ENCODE measurements around the gene SMIM29.
A peak's percentile ranks its signal among the peaks of the same experiment; 100 is the strongest.

SMIM29 gene

DNA sequence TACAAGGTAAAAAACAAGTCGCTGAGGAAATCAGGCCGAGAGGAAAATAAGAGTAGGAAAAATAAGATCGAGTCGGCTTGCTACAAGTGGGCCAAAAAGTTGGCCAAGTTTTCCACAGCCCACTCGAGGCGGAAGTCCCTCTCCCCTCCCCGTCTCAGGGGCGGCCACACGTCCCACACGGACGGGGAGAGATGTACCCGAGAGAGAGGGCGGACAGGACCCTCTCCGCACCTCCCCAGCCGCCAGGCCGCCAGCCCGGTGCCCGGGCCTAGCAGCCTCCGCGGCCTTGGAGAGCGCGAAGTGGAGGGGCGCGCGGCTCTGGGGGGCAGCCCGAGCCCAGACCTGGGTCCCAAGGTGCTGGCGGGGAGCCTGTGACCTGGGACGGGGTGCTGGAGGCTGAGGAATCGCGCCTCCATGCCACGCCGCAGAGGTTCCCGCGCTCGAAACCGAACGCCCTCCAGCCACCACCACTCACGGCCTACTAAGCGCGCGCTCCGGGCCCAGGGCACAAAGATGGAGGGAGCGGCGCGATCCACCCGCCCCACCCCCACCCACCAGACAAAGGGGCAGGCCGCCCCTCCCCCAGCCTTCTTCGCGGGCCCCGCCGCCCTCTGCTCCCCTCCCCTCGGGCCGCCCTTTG lies 14.0 kb downstream of the SMIM29 start:
- no peak overlapping the region for H3K4me3 ChIP-seq
- no peak for TF ChIP-seq Cebpa-rat (IDR thresholded peaks at IDR 0.05)
- peak overlapping the region in 6 of 11 experiments; percentile 29 to 100 (median 94); a peak in 7 of 22 replicates for H3K4me2 ChIP-seq
- H3K9me3 ChIP-seq (replicated peaks in 1 of 11) = no peaks in the 10 kb centered on the region
- H3K4me1 ChIP-seq = peaks cover 25 to 53% (median 38%) of the 10 kb centered on the region in 10 experiments
- H3K36me3 ChIP-seq = peaks cover 0 to 14% (median 9%) of the 10 kb centered on the region in 11 experiments; a peak in 17 of 22 replicates
- peak overlapping the region in 9 of 11 experiments; percentile 96 to 99 (median 99); a peak in 18 of 22 replicates for H3K27ac ChIP-seq
- H4K20me1 ChIP-seq = peaks cover 13 to 23% (median 18%) of the 10 kb centered on the region in 11 experiments; a peak in 21 of 22 replicates
- no peaks in the 10 kb centered on the region for H3K27me3 ChIP-seq
- H3K9ac ChIP-seq = peak overlapping the region in 8 of 11 experiments; percentile 97 to 100 (median 99); a peak in 13 of 22 replicates

GRCh38 chr6:34233867-34234266 lies 14.9 kb downstream of the SMIM29 start:
- H3K9me3 ChIP-seq (replicated peaks in 1 of 11) = no peaks in the 10 kb centered on the region
- peaks cover 16 to 51% (median 35%) of the 10 kb centered on the region in 10 experiments for H3K4me1 ChIP-seq
- H3K4me2 ChIP-seq = no peak overlapping the region
- no peaks in the 10 kb centered on the region for H3K27me3 ChIP-seq
- peaks cover 4 to 14% (median 9%) of the 10 kb centered on the region in 11 experiments; a peak in 19 of 22 replicates for H4K20me1 ChIP-seq
- peak overlapping the region in 8 of 11 experiments; percentile 28 to 99 (median 99); a peak in 11 of 22 replicates for H3K27ac ChIP-seq
- TF ChIP-seq Cebpa-rat (IDR thresholded peaks at IDR 0.05) = no peak
- H3K36me3 ChIP-seq = peaks cover 0 to 5% (median 0%) of the 10 kb centered on the region in 11 experiments; a peak in 7 of 22 replicates
- 0 out of 22 replicates have a peak overlapping the region, but pooled peaks of 2 of the 11 experiments have one; percentile 1 to 24 for H3K9ac ChIP-seq
- no peak overlapping the region for H3K4me3 ChIP-seq

- Histone ChIP-seq H3K9me3 (replicated peaks in 1 of 11) (peaks cover 0 to 3% (median 0%) of the 10 kb centered on the region in 11 experiments; a peak in 2 of 22 replicates), H3K9ac (no peak overlapping the region), H3K4me3 (no peak overlapping the region), H4K20me1 (peaks cover 0 to 5% (median 0%) of the 10 kb centered on the region in 11 experiments; a peak in 6 of 22 replicates), H3K36me3 (no peaks in the 10 kb centered on the region), H3K4me1 (peaks cover 17 to 56% (median 38%) of the 10 kb centered on the region in 10 experiments), H3K27ac (no peak overlapping the region), H3K27me3 (no peaks in the 10 kb centered on the region), H3K4me2 (peak overlapping the region in 1 of 11 experiments; percentile 7; a peak in 1 of 22 replicates)
- no peak for TF ChIP-seq Cebpa-rat (IDR thresholded peaks at IDR 0.05)
These were observed 15.9 kb downstream of the SMIM29 start for GRCh38 chr6:34232901-34233300.

- Histone ChIP-seq H3K9ac (no peak overlapping the region), H3K36me3 (no peaks in the 10 kb centered on the region), H4K20me1 (no peaks in the 10 kb centered on the region), H3K27me3 (no peaks in the 10 kb centered on the region), H3K4me1 (peaks cover 28 to 68% (median 49%) of the 10 kb centered on the region in 10 experiments), H3K27ac (no peak overlapping the region), H3K4me3 (no peak overlapping the region), H3K9me3 (replicated peaks in 1 of 11) (peaks cover 0 to 7% (median 0%) of the 10 kb centered on the region in 11 experiments; a peak in 2 of 22 replicates), H3K4me2 (peak overlapping the region in 6 of 11 experiments; percentile 7 to 79 (median 47); a peak in 10 of 22 replicates)
- TF ChIP-seq Cebpa-rat (IDR thresholded peaks at IDR 0.05) = no peak
These were observed 17.1 kb downstream of the SMIM29 start for GRCh38 chr6:34231566-34232336.

- peak overlapping the region in 2 of 11 experiments; percentile 2 to 7; a peak in 1 of 22 replicates for H3K27ac ChIP-seq
These were observed 18.0 kb downstream of the SMIM29 start for GRCh38 chr6:34230653-34231371.

GRCh38 chr6:34229877-34230276 lies 18.9 kb downstream of the SMIM29 start:
- no peak for TF ChIP-seq Cebpa-rat (IDR thresholded peaks at IDR 0.05)
- peaks cover 31 to 75% (median 57%) of the 10 kb centered on the region in 10 experiments for H3K4me1 ChIP-seq

More at GRCh38 chr6:34230653-34231371, 18.0 kb downstream of the SMIM29 start:
- Histone ChIP-seq H3K4me2 (peak overlapping the region in 5 of 11 experiments; percentile 11 to 79 (median 52); a peak in 10 of 22 replicates), H3K4me3 (no peak overlapping the region), H4K20me1 (no peaks in the 10 kb centered on the region), H3K9ac (0 out of 22 replicates have a peak overlapping the region, but pooled peaks of 1 of the 11 experiments have one; percentile 11), H3K9me3 (replicated peaks in 1 of 11) (peaks cover 0 to 7% (median 0%) of the 10 kb centered on the region in 11 experiments; a peak in 2 of 22 replicates), H3K4me1 (peaks cover 29 to 71% (median 51%) of the 10 kb centered on the region in 10 experiments), H3K36me3 (no peaks in the 10 kb centered on the region), H3K27me3 (no peaks in the 10 kb centered on the region)
- no peak for TF ChIP-seq Cebpa-rat (IDR thresholded peaks at IDR 0.05)

DNA sequence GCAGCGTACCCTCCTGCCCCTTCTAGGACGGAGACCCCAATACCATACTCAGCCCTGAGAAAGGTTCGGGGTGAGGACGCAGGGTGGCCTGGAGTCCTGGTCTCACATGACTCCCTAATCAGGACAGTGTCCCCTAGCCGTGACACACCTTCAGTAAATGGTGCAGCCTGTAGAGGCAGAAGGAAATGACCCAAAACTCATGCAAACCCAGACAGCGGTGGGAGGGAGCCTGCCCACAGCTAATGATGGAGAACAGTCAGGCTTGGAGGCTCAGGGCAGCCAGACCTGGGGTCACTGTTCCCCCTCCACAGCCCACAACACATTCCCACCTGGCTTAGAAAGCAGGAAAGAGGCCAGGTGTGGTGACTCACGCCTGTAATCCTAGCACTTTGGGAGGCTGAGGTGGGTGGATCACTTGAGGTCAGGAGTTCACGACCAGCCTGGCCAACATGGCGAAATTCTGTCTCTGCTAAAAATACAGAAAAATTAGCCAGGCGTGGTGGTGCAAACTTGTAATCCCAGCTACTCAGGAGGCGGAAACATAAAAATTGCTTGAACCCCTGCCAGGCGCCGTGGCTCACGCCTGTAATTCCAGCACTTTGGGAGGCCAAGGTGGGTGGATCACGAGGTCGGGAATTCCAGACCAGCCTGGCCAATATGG lies 20.9 kb downstream of the SMIM29 start:
- Histone ChIP-seq H3K4me1 (peaks cover 45 to 86% (median 72%) of the 10 kb centered on the region in 10 experiments), H3K27me3 (no peaks in the 10 kb centered on the region), H4K20me1 (no peaks in the 10 kb centered on the region), H3K9ac (peak overlapping the region in 10 of 11 experiments; percentile 35 to 70 (median 62); a peak in 14 of 22 replicates), H3K4me3 (peak overlapping the region in 1 of 10 experiments; percentile 52; a peak in 2 of 20 replicates), H3K9me3 (replicated peaks in 1 of 11) (peaks cover 0 to 7% (median 0%) of the 10 kb centered on the region in 11 experiments; a peak in 2 of 22 replicates), H3K27ac (peak overlapping the region; percentile 46 to 98 (median 81); a peak in 21 of 22 replicates), H3K4me2 (peak overlapping the region; percentile 47 to 95 (median 78)), H3K36me3 (no peaks in the 10 kb centered on the region)
- TF ChIP-seq Cebpa-rat (IDR thresholded peaks at IDR 0.05) = no peak

More at GRCh38 chr6:34229877-34230276, 18.9 kb downstream of the SMIM29 start:
- Histone ChIP-seq H4K20me1 (no peaks in the 10 kb centered on the region), H3K9ac (no peak overlapping the region), H3K36me3 (no peaks in the 10 kb centered on the region), H3K4me2 (no peak overlapping the region), H3K9me3 (replicated peaks in 1 of 11) (peaks cover 0 to 7% (median 0%) of the 10 kb centered on the region in 11 experiments; a peak in 2 of 22 replicates), H3K27ac (no peak overlapping the region), H3K4me3 (no peak overlapping the region), H3K27me3 (no peaks in the 10 kb centered on the region)

Data from BLaER1 treated with 17β-estradiol and CSF1 and Interleukin-3, amounts not matched to agents 10 nM and 100 nM (cell line).